Tibial nerve (tissue), 4 donors: ENCODE measurements around the gene CMBL. TPM values are rescaled to one million over a fixed set of nuclear protein-coding genes. Genes with fewer than 3 reads are reported as not detected.

Source experiments
- DNase-seq, 2 donors: peaks; one replicate each; pipeline ENCODE4 v3.0.0-alpha.2; 2019; ENCODE audit warnings: low spot score in 2 of 2
- H3K27ac ChIP-seq, 4 donors: fragments of 200-600 bp; sonication (generic) in 3 of 4; one replicate each; pipeline ENCODE4 v1.5.1; 2017 to 2019; ENCODE audit warnings: mild to moderate bottlenecking in 1 of 4
- H3K27me3 ChIP-seq, 2 donors: fragments of 200-600 bp; sonication (generic) in 1 of 2; one replicate each; pipeline versions ENCODE4 v1.5.1 to v1.6.0; 2017 to 2019
- H3K36me3 ChIP-seq, 3 donors: fragments of 200-600 bp; sonication (generic); one replicate each; pipeline ENCODE4 v1.5.1; 2018 to 2019
- H3K4me1 ChIP-seq, 4 donors: fragments of 200-600 bp; sonication (generic) in 3 of 4; one replicate each; pipeline ENCODE4 v1.5.1; 2017 to 2019
- H3K4me3 ChIP-seq, 4 donors: fragments of 200-600 bp; sonication (generic) in 3 of 4; one replicate each; pipeline ENCODE4 v1.5.1; 2017 to 2019; ENCODE audit warnings: mild to moderate bottlenecking in 1 of 4, moderate library complexity in 1 of 4
- H3K9me3 ChIP-seq, 4 donors: fragments of 200-600 bp; sonication (generic) in 3 of 4; one replicate each; pipeline ENCODE4 v1.5.1; 2017 to 2019
- CTCF ChIP-seq, 5 experiments: fragments of 200-600 bp in 3 of 5; fragments of 450-650 bp in 2 of 5; sonication (generic) in 3 of 5; IDR thresholded peaks; one replicate each; pipeline ENCODE4 v1.5.1; 2016 to 2019; ENCODE audit warnings: antibody characterized with exemption in 5 of 5, mild to moderate bottlenecking in 3 of 5, moderate library complexity in 2 of 5
- EP300 ChIP-seq, 2 donors: sonication (generic); formaldehyde crosslinking; IDR thresholded peaks; one replicate each; pipeline ENCODE4 v1.6.1; 2017; ENCODE audit warnings: antibody characterized with exemption in 2 of 2, mild to moderate bottlenecking in 1 of 2
- POLR2A ChIP-seq, 2 donors: fragments of 450-650 bp; IDR thresholded peaks; one replicate each; pipeline ENCODE4 v1.6.1; 2017; ENCODE audit warnings: antibody characterized with exemption in 2 of 2, mild to moderate bottlenecking in 2 of 2, moderate library complexity in 2 of 2
- WGBS, 2 donors: methylation state at CpG; one replicate each; pipeline ENCODE4 v1.1.5; 2018; 5-methylcytosine and 5-hydroxymethylcytosine counted together
- total RNA-seq, 4 donors: library from RNA; depleted of rRNA; stranded (reverse); fragments of >200 nt; gene quantifications; one replicate each; pipeline ENCODE4 v1.1.0, GENCODE V29; 2016

The CMBL gene
- total RNA-seq, 4 donors from 2014 or later = 5.7 to 7.4 (median 6.6) TPM

- no peak overlapping the region for H3K4me3 ChIP-seq
- TF ChIP-seq EP300 (IDR thresholded peaks at IDR 0.05) (peak in 1 of 2 donors; percentile 62), POLR2A (IDR thresholded peaks at IDR 0.05) (no peak), CTCF (IDR thresholded peaks at IDR 0.05) (no peak)
- 39 to 45% methylated on average over 7 of the region's 7 CpGs for WGBS, 2 donors
- H3K36me3 ChIP-seq = no peaks in the 10 kb centered on the region
- peak; percentile 33 to 63 for DNase-seq
- no peaks in the 10 kb centered on the region for H3K27me3 ChIP-seq
- no peaks in the 10 kb centered on the region for H3K9me3 ChIP-seq
- peak overlapping the region in 2 of 4 donors; percentile 61 to 64 for H3K27ac ChIP-seq
- H3K4me1 ChIP-seq = peaks cover 0 to 50% (median 31%) of the 10 kb centered on the region in 4 donors
Measured at GRCh38 chr5:10331341-10331796, 23.7 kb upstream of the CMBL start.

GRCh38 chr5:10330511-10331230 is 23.0 kb upstream of the CMBL start:
- H3K4me3 ChIP-seq = no peak overlapping the region
- no peaks in the 10 kb centered on the region for H3K36me3 ChIP-seq
- no peaks in the 10 kb centered on the region for H3K27me3 ChIP-seq
- peak overlapping the region in 3 of 4 donors; percentile 21 to 64 (median 61) for H3K27ac ChIP-seq
- no peaks in the 10 kb centered on the region for H3K9me3 ChIP-seq
- DNase-seq = no peak
- peaks cover 0 to 50% (median 31%) of the 10 kb centered on the region in 4 donors for H3K4me1 ChIP-seq
- WGBS, 2 donors = 59 to 65% methylated on average over 10 of the region's 10 CpGs
- TF ChIP-seq EP300 (IDR thresholded peaks at IDR 0.05) (no peak), CTCF (IDR thresholded peaks at IDR 0.05) (no peak), POLR2A (IDR thresholded peaks at IDR 0.05) (no peak)

- TF ChIP-seq EP300 (IDR thresholded peaks at IDR 0.05) (peak in 1 of 2 donors; percentile 85), CTCF (IDR thresholded peaks at IDR 0.05) (no peak)
- no peaks in the 10 kb centered on the region for H3K27me3 ChIP-seq
- no peaks in the 10 kb centered on the region for H3K36me3 ChIP-seq
- no peak overlapping the region for H3K4me3 ChIP-seq
- DNase-seq = peak in 1 of 2 donors; percentile 57
- peak overlapping the region in 3 of 4 donors; percentile 21 to 64 (median 61) for H3K27ac ChIP-seq
- H3K4me1 ChIP-seq = peaks cover 0 to 50% (median 31%) of the 10 kb centered on the region in 4 donors
- WGBS, 2 donors = 28 to 36% methylated on average over 7 of the region's 7 CpGs
- H3K9me3 ChIP-seq = no peaks in the 10 kb centered on the region
Measured at GRCh38 chr5:10329820-10330481, 22.2 kb upstream of the CMBL start.

GRCh38 chr5:10329446-10329819 is 21.7 kb upstream of the CMBL start:
- DNase-seq = no peak
- Histone ChIP-seq H3K9me3 (no peaks in the 10 kb centered on the region), H3K4me1 (peaks cover 0 to 50% (median 31%) of the 10 kb centered on the region in 4 donors), H3K36me3 (no peaks in the 10 kb centered on the region), H3K4me3 (no peak overlapping the region), H3K27ac (peak overlapping the region in 2 of 4 donors; percentile 20 to 61), H3K27me3 (no peaks in the 10 kb centered on the region)
- TF ChIP-seq POLR2A (IDR thresholded peaks at IDR 0.05) (no peak), EP300 (IDR thresholded peaks at IDR 0.05) (no peak), CTCF (IDR thresholded peaks at IDR 0.05) (no peak)
- WGBS, 2 donors = 33 to 39% methylated on average over 2 of the region's 2 CpGs

- H3K36me3 ChIP-seq = no peaks in the 10 kb centered on the region
- no peak for DNase-seq
- H3K9me3 ChIP-seq = no peaks in the 10 kb centered on the region
- TF ChIP-seq EP300 (IDR thresholded peaks at IDR 0.05) = no peak
- no peak for TF ChIP-seq POLR2A (IDR thresholded peaks at IDR 0.05)
- no peak for TF ChIP-seq CTCF (IDR thresholded peaks at IDR 0.05)
- H3K27ac ChIP-seq = no peak overlapping the region
- peaks cover 0 to 43% (median 22%) of the 10 kb centered on the region in 4 donors for H3K4me1 ChIP-seq
- 88 to 91% methylated on average over 5 of the region's 5 CpGs for WGBS, 2 donors
- no peaks in the 10 kb centered on the region for H3K27me3 ChIP-seq
- no peak overlapping the region for H3K4me3 ChIP-seq
Measured at GRCh38 chr5:10328323-10328722, 20.6 kb upstream of the CMBL start.
